MM.1S (cell line): ENCODE measurements around the gene PTCD2.
"Not testable (repeated sequence)": the region's sequence is repeated elsewhere in the genome, so short reads cannot be mapped to it uniquely, and the experiment has no call there.

Source experiments
- DNase-seq: peaks from one replicate; pipeline ENCODE4 v3.0.0-alpha.2; 2015
- H2AFZ ChIP-seq: fragments of 300-600 bp; sonication (generic); 2 replicates; pipeline ENCODE4 v1.6.0; 2016; ENCODE audit warnings: antibody characterized with exemption, low read length
- H3F3A ChIP-seq: fragments of 300-600 bp; sonication (generic); 2 replicates; pipeline ENCODE4 v1.6.1; 2016; ENCODE audit warnings: mild to moderate bottlenecking, antibody characterized with exemption, low read length, moderate library complexity, mixed read lengths; ENCODE audit not compliant: insufficient read depth
- H3K27ac ChIP-seq: fragments of 300-600 bp; sonication (generic); 2 replicates; pipeline ENCODE4 v1.5.1; 2016; ENCODE audit warnings: mild to moderate bottlenecking, low read length
- H3K27me3 ChIP-seq: fragments of 300-600 bp; sonication (generic); replicated peaks from 2 replicates; pipeline ENCODE4 v1.6.0; 2016; ENCODE audit warnings: low read length; ENCODE audit not compliant: insufficient read depth
- H3K36me3 ChIP-seq: fragments of 300-600 bp; sonication (generic); replicated peaks from 2 replicates; pipeline ENCODE4 v1.6.1; 2016; ENCODE audit warnings: mild to moderate bottlenecking, low read length, mixed read lengths; ENCODE audit not compliant: insufficient read depth
- H3K4me1 ChIP-seq: fragments of 300-600 bp; sonication (generic); 2 replicates; pipeline ENCODE4 v1.6.1; 2016; ENCODE audit warnings: low read length, mixed read lengths
- H3K4me2 ChIP-seq: fragments of 300-600 bp; sonication (generic); 2 replicates; pipeline ENCODE4 v1.6.0; 2016; ENCODE audit warnings: low read depth, low read length
- H3K4me3 ChIP-seq: fragments of 300-600 bp; sonication (generic); 2 replicates; pipeline ENCODE4 v1.5.1; 2016; ENCODE audit warnings: low read length, mixed read lengths
- H3K79me2 ChIP-seq: fragments of 300-600 bp; sonication (generic); 2 replicates; pipeline ENCODE4 v1.6.1; 2016; ENCODE audit warnings: mixed run types, low read length, mixed read lengths
- H3K9ac ChIP-seq: fragments of 300-600 bp; sonication (generic); 2 replicates; pipeline ENCODE4 v1.6.1; 2016; ENCODE audit warnings: low read length, mixed read lengths
- H3K9me2 ChIP-seq: fragments of 300-600 bp; sonication (generic); replicated peaks from 2 replicates; pipeline ENCODE4 v1.6.1; 2016; ENCODE audit warnings: mild to moderate bottlenecking, low read length, mixed read lengths; ENCODE audit not compliant: insufficient read depth
- H3K9me3 ChIP-seq: fragments of 300-600 bp; sonication (generic); replicated peaks from 2 replicates; pipeline ENCODE4 v1.6.1; 2016; ENCODE audit warnings: mild to moderate bottlenecking, low read length, mixed read lengths; ENCODE audit not compliant: insufficient read depth
- H4K20me1 ChIP-seq: fragments of 300-600 bp; sonication (generic); 2 replicates; pipeline ENCODE4 v1.6.1; 2016; ENCODE audit warnings: mild to moderate bottlenecking, low read length, moderate library complexity, mixed read lengths; ENCODE audit not compliant: insufficient read depth
- CTCF ChIP-seq: fragments of 300-600 bp; sonication (generic); IDR thresholded peaks from 2 replicates; pipeline ENCODE4 v1.5.1; 2016; ENCODE audit warnings: antibody characterized with exemption, low read length, mixed read lengths
- EZH2 ChIP-seq: fragments of 300-600 bp; sonication (generic); optimal IDR thresholded peaks from 2 replicates; pipeline ENCODE3; 2017; ENCODE audit warnings: low read depth, mild to moderate bottlenecking, antibody characterized with exemption, low read length, mixed read lengths
- EZH2phosphoT487 ChIP-seq: fragments of 300-600 bp; sonication (generic); IDR thresholded peaks from 2 replicates; pipeline ENCODE4 v1.6.1; 2018; ENCODE audit warnings: antibody characterized with exemption, low read length

Gene PTCD2

DNA sequence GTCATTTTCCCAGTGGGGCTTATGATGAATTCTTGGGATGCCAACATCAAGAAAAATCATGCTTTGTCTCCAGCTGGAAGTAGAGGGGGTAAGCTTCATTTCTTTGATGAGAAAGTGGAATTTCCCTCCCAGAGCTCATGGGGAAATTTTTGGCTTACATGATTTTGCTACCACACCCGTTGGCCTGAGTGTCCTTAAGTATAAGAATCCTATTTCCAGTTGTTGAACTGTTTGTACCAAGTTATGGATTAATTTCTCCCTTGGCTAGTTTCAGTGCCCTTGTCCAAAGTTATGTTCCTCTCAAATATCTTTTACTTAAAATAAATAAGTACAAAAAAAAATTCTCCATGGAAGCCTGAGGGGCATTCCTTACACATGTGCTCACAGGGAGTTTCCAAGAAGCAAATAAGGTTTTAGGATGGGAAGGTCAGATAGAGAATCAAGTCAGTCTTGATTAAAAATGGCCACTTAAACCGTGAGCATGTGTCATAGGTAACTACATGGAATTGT lies 82.3 kb downstream of the PTCD2 start:
- no peaks in the 10 kb centered on the region for H3K9me2 ChIP-seq
- no peaks in the 10 kb centered on the region for H3K9me3 ChIP-seq
- H3K36me3 ChIP-seq = no peaks in the 10 kb centered on the region
- DNase-seq = no peak
- H3K9ac ChIP-seq = no peak overlapping the region
- TF ChIP-seq EZH2 (no peak), CTCF (no peak), EZH2phosphoT487 (no peak)
- no peak overlapping the region for H2AFZ ChIP-seq
- H3K4me1 ChIP-seq = no peaks in the 10 kb centered on the region
- no peaks in the 10 kb centered on the region for H4K20me1 ChIP-seq
- no peaks in the 10 kb centered on the region for H3K79me2 ChIP-seq
- H3F3A ChIP-seq = no peaks in the 10 kb centered on the region
- no peak overlapping the region for H3K27ac ChIP-seq
- no peak overlapping the region for H3K4me2 ChIP-seq
- H3K27me3 ChIP-seq = no peaks in the 10 kb centered on the region
- no peak overlapping the region for H3K4me3 ChIP-seq

DNA sequence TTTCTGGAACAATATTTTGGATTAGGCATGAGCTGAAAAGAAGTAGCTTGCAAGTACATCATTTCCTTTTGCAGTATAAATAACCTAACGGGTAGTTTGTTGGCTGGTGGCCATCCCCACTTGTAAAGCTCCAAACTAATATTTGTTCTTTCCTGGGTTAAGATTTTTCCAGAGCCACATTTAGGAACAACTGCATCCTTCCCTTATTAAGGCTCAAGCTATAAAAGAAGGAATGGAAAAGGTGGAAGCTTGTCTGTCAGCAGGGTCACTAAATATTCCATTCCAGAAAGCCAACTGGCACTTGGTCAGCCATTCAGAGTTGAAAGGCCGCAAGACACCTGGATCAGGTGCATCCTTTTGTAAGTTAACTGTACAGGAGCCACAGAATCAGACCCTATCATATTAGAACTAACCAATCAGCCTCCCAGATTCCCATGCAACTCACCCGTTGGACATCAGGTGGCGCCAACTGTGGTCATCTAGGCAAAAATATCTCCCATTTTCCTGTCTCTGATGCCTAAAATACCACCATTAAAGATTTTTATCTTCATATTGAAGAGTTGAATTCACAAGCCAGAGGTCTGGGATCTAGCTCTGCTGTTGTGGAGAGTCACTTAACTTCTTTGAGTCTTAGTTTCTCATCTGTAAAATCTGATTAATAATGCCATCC lies 82.9 kb downstream of the PTCD2 start:
- no peaks in the 10 kb centered on the region for H4K20me1 ChIP-seq
- no peak overlapping the region for H3K27ac ChIP-seq
- H3K9me2 ChIP-seq = no peaks in the 10 kb centered on the region
- H3K4me3 ChIP-seq = no peak overlapping the region
- no peak overlapping the region for H3K4me2 ChIP-seq
- no peaks in the 10 kb centered on the region for H3K27me3 ChIP-seq
- H3K9me3 ChIP-seq = no peaks in the 10 kb centered on the region
- no peak for TF ChIP-seq EZH2phosphoT487
- TF ChIP-seq CTCF = peak; percentile 26
- H3F3A ChIP-seq = no peaks in the 10 kb centered on the region
- DNase-seq = no peak
- H3K4me1 ChIP-seq = 0 out of 2 replicates have a peak, but pooled peaks cover under 1% of the 10 kb centered on the region
- no peaks in the 10 kb centered on the region for H3K79me2 ChIP-seq
- H3K36me3 ChIP-seq = no peaks in the 10 kb centered on the region
- no peak overlapping the region for H2AFZ ChIP-seq
- no peak overlapping the region for H3K9ac ChIP-seq

DNA sequence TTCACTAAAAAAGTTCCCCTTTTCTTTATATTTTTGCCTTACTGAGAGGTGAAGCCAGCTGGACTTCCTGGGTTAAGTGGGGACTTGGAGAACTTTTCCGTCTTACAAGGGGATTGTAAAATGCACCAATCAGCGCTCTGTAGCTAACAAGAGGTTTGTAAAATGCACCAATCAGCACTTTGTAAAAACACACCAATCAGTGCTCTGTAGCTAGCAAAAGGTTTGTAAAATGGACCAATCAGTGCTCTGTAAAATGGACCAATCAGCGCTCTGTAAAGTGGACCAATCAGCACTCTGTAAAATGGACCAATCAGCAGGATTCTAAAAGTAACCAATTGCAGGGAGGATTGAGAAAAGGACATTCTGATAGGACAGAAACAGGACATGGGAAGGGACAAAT lies 84.6 kb downstream of the PTCD2 start:
- not testable (repeated sequence) for H3K4me2 ChIP-seq, H3K36me3 ChIP-seq, H3F3A ChIP-seq, H4K20me1 ChIP-seq, DNase-seq, H3K9me3 ChIP-seq, H3K27ac ChIP-seq, H2AFZ ChIP-seq, H3K79me2 ChIP-seq, H3K9ac ChIP-seq, H3K27me3 ChIP-seq, H3K4me3 ChIP-seq, H3K4me1 ChIP-seq, H3K9me2 ChIP-seq

DNA sequence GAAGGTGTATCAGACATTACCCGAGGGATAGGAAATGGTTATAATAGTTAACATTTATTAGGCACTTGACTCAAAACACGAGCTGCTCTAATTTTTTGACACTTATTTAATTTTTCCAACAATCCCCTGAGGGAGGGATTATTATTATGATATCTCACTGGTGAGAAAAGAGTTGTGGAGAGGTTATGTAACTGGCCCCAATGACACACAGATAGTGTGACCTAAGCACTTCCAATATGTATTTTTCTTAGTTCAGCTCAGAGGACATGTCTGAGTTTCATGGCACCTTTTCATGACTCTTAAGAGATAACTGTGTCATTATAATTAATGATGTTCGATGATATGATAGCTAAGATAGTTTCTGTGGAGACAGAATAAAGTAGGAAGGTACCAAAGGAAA lies 86.9 kb downstream of the PTCD2 start:
- no peaks in the 10 kb centered on the region for H3K36me3 ChIP-seq
- H3F3A ChIP-seq = no peaks in the 10 kb centered on the region
- no peaks in the 10 kb centered on the region for H4K20me1 ChIP-seq
- H3K9me3 ChIP-seq = no peaks in the 10 kb centered on the region
- peaks cover 4% of the 10 kb centered on the region; the same call in 1 of the 2 replicates for H3K4me1 ChIP-seq
- DNase-seq = no peak
- TF ChIP-seq EZH2phosphoT487 (no peak), CTCF (no peak), EZH2 (no peak)
- H3K4me2 ChIP-seq = no peak overlapping the region
- no peaks in the 10 kb centered on the region for H3K79me2 ChIP-seq
- no peaks in the 10 kb centered on the region for H3K9me2 ChIP-seq
- no peaks in the 10 kb centered on the region for H3K27me3 ChIP-seq
- H3K4me3 ChIP-seq = no peak overlapping the region
- no peak overlapping the region for H3K27ac ChIP-seq
- H3K9ac ChIP-seq = no peak overlapping the region
- no peak overlapping the region for H2AFZ ChIP-seq
